ENCODE data around the gene PDIA6. TPM values are rescaled to one million over a fixed set of nuclear protein-coding genes. Genes with fewer than 3 reads are reported as not detected.

The PDIA6 gene
- total and polyA plus RNA-seq, 2 of the 4 experiments (the other 2 are of a cell fraction), result 204 to 349 TPM

GRCh38 chr2:10860814-10861325 is 48.3 kb upstream of the PDIA6 start:
- Histone ChIP-seq H3K4me3 (ENCODE audit: insufficient read depth, low read depth, low read length) (no peak overlapping the region), H3K56ac (ENCODE audit: extremely low read depth, insufficient read depth, low read length) (no peak overlapping the region), H3K18ac (ENCODE audit: low read depth, low read length) (no peak overlapping the region), H3K9me1 (ENCODE audit: insufficient read depth, low read length) (no peaks in the 10 kb centered on the region), H3K27ac (ENCODE audit: insufficient read depth, low read length) (no peak overlapping the region), H3K27me3 (ENCODE audit: control insufficient read depth, insufficient read depth, low read length) (peaks cover 17% of the 10 kb centered on the region), H4K20me1 (ENCODE audit: insufficient read depth, low read length) (no peaks in the 10 kb centered on the region), H3K4me1 (ENCODE audit: control insufficient read depth, insufficient read depth, low read length) (0 out of 2 replicates have a peak, but pooled peaks cover 2% of the 10 kb centered on the region), H3K4ac (ENCODE audit: low read depth, low read length) (no peak overlapping the region), H2AFZ (replicated peaks; ENCODE audit: low read length, poor library complexity) (no peak overlapping the region), H2BK120ac (ENCODE audit: low read depth, low read length) (no peak overlapping the region), H3K4me2 (ENCODE audit: low read depth, low read length) (no peak overlapping the region), H3K14ac (replicated peaks; ENCODE audit: low read depth, low read length) (no peak overlapping the region), H3K9me3 (ENCODE audit: control insufficient read depth, insufficient read depth, low read length) (no peaks in the 10 kb centered on the region), H3K9ac (ENCODE audit: low read depth, low read length) (no peak overlapping the region), H4K91ac (ENCODE audit: insufficient read depth, low read depth, low read length) (no peak overlapping the region), H2BK20ac (ENCODE audit: low read depth, low read length) (no peak overlapping the region), H3K79me1 (ENCODE audit: low read depth in 1 of 2, low read length in 2 of 2) (no peaks in the 10 kb centered on the region), H4K8ac (ENCODE audit: low read depth in 2 of 2, low read length in 2 of 2) (no peak overlapping the region), H3K23ac (ENCODE audit: low read depth, low read length) (no peak overlapping the region), H2AK9ac (replicated peaks; ENCODE audit: low read depth, low read length, poor library complexity) (no peak overlapping the region), H2BK15ac (ENCODE audit: low read depth, low read length) (no peak overlapping the region), H2BK5ac (ENCODE audit: low read depth, low read length, poor library complexity, severe bottlenecking) (no peak overlapping the region), H2AK5ac (ENCODE audit: low read depth, low read length) (no peak overlapping the region), H4K5ac (ENCODE audit: low read depth, low read length) (no peak overlapping the region), H3K36me3 (ENCODE audit: control insufficient read depth, insufficient read depth, low read length) (no peaks in the 10 kb centered on the region)
- in situ Hi-C loops (cut with MboI; ENCODE audit: low sequenced_read_pairs) (no loop called here), dilution Hi-C loops (cut with HindIII; ENCODE audit: low sequenced_read_pairs, unreplicated experiment) (no loop called here), intact Hi-C loops (cut with micrococcal nuclease) (no loop called here)
- BruUV-seq (replicated peaks), result no TSS peak
- ATAC-seq (ENCODE audit: low read depth) (no peak), DNase-seq (no peak)
- TF ChIP-seq ELK1 (IDR thresholded peaks at IDR 0.05; ENCODE audit: borderline replicate concordance, low read depth, low read length) (no peak), CTCF (conservative IDR thresholded peaks at IDR 0.05; ENCODE audit: low read depth, low read length) (no peak), CEBPB (IDR thresholded peaks at IDR 0.05; ENCODE audit: low read depth, low read length) (no peak), MAFK (IDR thresholded peaks at IDR 0.05; ENCODE audit: low read depth, low read length) (no peak)
- WGBS, 2 experiments (ENCODE audit: extremely low coverage in 2 of 2, insufficient read length in 1 of 2), result 100% methylated on average over 1 of the region's 8 CpGs; no CpG with 5 or more reads in 1 of the 2 experiments
- POLR2A ChIA-PET (ENCODE audit: unreplicated experiment), result no interaction called here
- CTCF ChIA-PET, result no interaction called here
